ENCODE measurements around the gene A2M.

DNA sequence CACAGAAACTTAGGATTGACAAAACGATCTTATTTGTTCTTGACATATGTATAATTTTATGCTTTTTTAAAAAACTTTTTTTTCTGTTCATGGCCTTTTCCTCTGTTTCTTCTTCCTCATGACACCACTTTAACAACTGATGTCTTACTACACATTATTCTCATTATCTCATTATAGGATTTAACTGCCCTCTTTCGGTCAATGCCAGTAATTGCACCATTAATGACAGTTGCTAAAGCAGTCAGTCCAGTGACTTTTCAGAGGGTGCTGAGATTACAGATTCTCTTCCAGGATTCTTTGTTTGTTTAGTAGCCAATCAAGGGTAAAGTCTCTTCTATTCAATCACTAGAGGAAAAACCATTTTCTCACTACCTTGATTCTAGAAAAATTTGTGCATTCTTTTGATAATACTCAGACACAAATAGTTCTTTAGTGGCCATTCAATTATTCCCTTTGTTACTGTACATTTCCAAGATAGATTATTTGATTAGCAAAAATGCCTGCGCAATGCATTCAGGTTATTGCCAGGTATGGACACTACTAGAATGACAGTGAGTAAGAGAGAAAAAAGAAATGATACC is 76.2 kb downstream of the A2M start:
- TF ChIP-seq, protein P1, sequence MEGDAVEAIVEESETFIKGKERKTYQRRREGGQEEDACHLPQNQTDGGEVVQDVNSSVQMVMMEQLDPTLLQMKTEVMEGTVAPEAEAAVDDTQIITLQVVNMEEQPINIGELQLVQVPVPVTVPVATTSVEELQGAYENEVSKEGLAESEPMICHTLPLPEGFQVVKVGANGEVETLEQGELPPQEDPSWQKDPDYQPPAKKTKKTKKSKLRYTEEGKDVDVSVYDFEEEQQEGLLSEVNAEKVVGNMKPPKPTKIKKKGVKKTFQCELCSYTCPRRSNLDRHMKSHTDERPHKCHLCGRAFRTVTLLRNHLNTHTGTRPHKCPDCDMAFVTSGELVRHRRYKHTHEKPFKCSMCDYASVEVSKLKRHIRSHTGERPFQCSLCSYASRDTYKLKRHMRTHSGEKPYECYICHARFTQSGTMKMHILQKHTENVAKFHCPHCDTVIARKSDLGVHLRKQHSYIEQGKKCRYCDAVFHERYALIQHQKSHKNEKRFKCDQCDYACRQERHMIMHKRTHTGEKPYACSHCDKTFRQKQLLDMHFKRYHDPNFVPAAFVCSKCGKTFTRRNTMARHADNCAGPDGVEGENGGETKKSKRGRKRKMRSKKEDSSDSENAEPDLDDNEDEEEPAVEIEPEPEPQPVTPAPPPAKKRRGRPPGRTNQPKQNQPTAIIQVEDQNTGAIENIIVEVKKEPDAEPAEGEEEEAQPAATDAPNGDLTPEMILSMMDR (IDR thresholded peaks at IDR 0.05) = peak; percentile 49 to 85 (median 73)
- TF ChIP-seq POLR2A (IDR thresholded peaks at IDR 0.05) = no peak
